GM12878 (cell line): ENCODE results near the gene ADAM33. TPM values are rescaled to one million over a fixed set of nuclear protein-coding genes. Genes with fewer than 3 reads are reported as not detected.

Experiments
- ATAC-seq: fragments of 200-7000 bp; cut with Tn5 transposase; 3 replicates; pipeline ENCODE4 v1.9.1; 2020; ENCODE audit warnings: mild to moderate bottlenecking, moderate library complexity
- BruUV-seq: library from RNA; stranded (reverse); fragments of 400-500 nt; replicated peaks from 2 replicates; lab custom pipeline; 2021; lab: Mats Ljungman, UMichigan
- CTCF ChIA-PET: fragments of 300-600 bp; sonication (Branson Sonifier 250); formaldehyde crosslinking; extraction: SDS; loops from one replicate; lab custom pipeline; 2021; ENCODE audit warnings: inconsistent platforms; lab: Yijun Ruan, JAX
- POLR2A ChIA-PET: fragments of 350-600 bp; formaldehyde crosslinking; extraction: SDS; loops from one replicate; lab custom pipeline; 2021; ENCODE audit warnings: inconsistent platforms; lab: Charles Lee
- RAD21 ChIA-PET: fragments of 300-600 bp; sonication (Branson Sonifier 250); formaldehyde crosslinking; loops from one replicate; lab custom pipeline; 2023; ENCODE audit warnings: antibody characterized with exemption; ENCODE audit not compliant: unreplicated experiment; lab: Charles Lee
- SMC1A ChIA-PET: fragments of 300-600 bp; sonication (Branson Sonifier 250); formaldehyde crosslinking; loops from one replicate; lab custom pipeline; 2023; ENCODE audit not compliant: unreplicated experiment, uncharacterized antibody; lab: Charles Lee
- DNase-seq: peaks from one replicate; pipeline ENCODE4 v3.0.0-alpha.2; 2011; ENCODE audit warnings: low read depth, low spot score
- FAIRE-seq: peaks from 3 replicates; lab custom pipeline; 2011; peaks lifted over from hg19 to GRCh38; lab: Jason Lieb, UNC
- H2AFZ ChIP-seq: 2 replicates; pipeline ENCODE4 v1.6.0; 2011; ENCODE audit warnings: low read depth, low read length, control low read depth; ENCODE audit not compliant: control insufficient read depth
- H3K27ac ChIP-seq: 2 replicates; pipeline ENCODE4 v1.5.1; 2011; ENCODE audit warnings: control low read depth; ENCODE audit not compliant: control insufficient read depth, insufficient read depth
- H3K27me3 ChIP-seq, 2 experiments: replicated peaks in 1 of 2; 2 replicates each; pipeline versions ENCODE4 v1.6.0 to v1.6.1; 2011; ENCODE audit warnings: low read length in 1 of 2; ENCODE audit not compliant: control insufficient read depth in 2 of 2, insufficient read depth in 2 of 2
- H3K36me3 ChIP-seq, 2 experiments: 2 replicates each; pipeline ENCODE4 v1.5.1; 2011; ENCODE audit warnings: low read length in 1 of 2; ENCODE audit not compliant: control insufficient read depth in 2 of 2, insufficient read depth in 2 of 2
- H3K4me1 ChIP-seq: 2 replicates; pipeline ENCODE4 v1.6.1; 2011; ENCODE audit warnings: mild to moderate bottlenecking, low read length, moderate library complexity, mixed read lengths; ENCODE audit not compliant: control insufficient read depth, insufficient read depth
- H3K4me2 ChIP-seq: 2 replicates; pipeline ENCODE4 v1.6.0; 2011; ENCODE audit warnings: control low read depth; ENCODE audit not compliant: control insufficient read depth, insufficient read depth
- H3K4me3 ChIP-seq: fragments of 200-600 bp; sonication (generic); 2 replicates; pipeline ENCODE4 v1.5.1; 2016
- H3K79me2 ChIP-seq: 2 replicates; pipeline ENCODE4 v1.6.0; 2011; ENCODE audit warnings: low read length; ENCODE audit not compliant: control insufficient read depth, insufficient read depth
- H3K9ac ChIP-seq: 2 replicates; pipeline ENCODE4 v1.8.0; 2011; ENCODE audit warnings: low read length, control low read depth, mixed read lengths; ENCODE audit not compliant: control insufficient read depth, insufficient read depth
- H3K9me3 ChIP-seq: replicated peaks from 3 replicates; pipeline ENCODE4 v1.5.1; 2011; ENCODE audit warnings: mild to moderate bottlenecking, low read length; ENCODE audit not compliant: control insufficient read depth, insufficient read depth
- H4K20me1 ChIP-seq: 2 replicates; pipeline ENCODE4 v1.6.0; 2011; ENCODE audit not compliant: control insufficient read depth, insufficient read depth
- CREM ChIP-seq: IDR thresholded peaks from 2 replicates; pipeline ENCODE4 v1.6.1; 2014; ENCODE audit warnings: antibody characterized with exemption, low read depth
- HCFC1 ChIP-seq: fragments of 150-350 bp; IDR thresholded peaks from 2 replicates; pipeline ENCODE4 v1.6.1; 2014; ENCODE audit warnings: low read length
- IKZF1 ChIP-seq: fragments of 450-650 bp; conservative IDR thresholded peaks from 2 replicates; pipeline ENCODE4 v1.6.1; 2017; ENCODE audit warnings: antibody characterized with exemption, mild to moderate bottlenecking
- JUNB ChIP-seq: IDR thresholded peaks from 2 replicates; pipeline ENCODE4 v1.6.1; 2016; ENCODE audit warnings: antibody characterized with exemption, mild to moderate bottlenecking
- MEF2B ChIP-seq: fragments of 450-650 bp; IDR thresholded peaks from 2 replicates; pipeline ENCODE4 v1.6.1; 2018; ENCODE audit warnings: mild to moderate bottlenecking, moderate library complexity; ENCODE audit not compliant: partially characterized antibody, poor library complexity, severe bottlenecking
- MXI1 ChIP-seq: fragments of 150-350 bp; IDR thresholded peaks from 2 replicates; pipeline ENCODE4 v1.6.1; 2011; ENCODE audit warnings: low read depth, mild to moderate bottlenecking, inconsistent platforms, low read length, improper control_type of control experiment
- PAX8 ChIP-seq: fragments of 450-650 bp; IDR thresholded peaks from 2 replicates; pipeline ENCODE4 v1.6.1; 2017; ENCODE audit warnings: mild to moderate bottlenecking, moderate library complexity
- POLR2AphosphoS2 ChIP-seq: IDR thresholded peaks from 2 replicates; pipeline ENCODE4 v1.6.1; 2011; ENCODE audit warnings: low read depth, mild to moderate bottlenecking, low read length, improper control_type of control experiment, moderate library complexity
- RAD21 ChIP-seq: IDR thresholded peaks from 2 replicates; pipeline ENCODE4 v1.6.1; 2011; ENCODE audit warnings: mild to moderate bottlenecking, low read depth, low read length, moderate library complexity; ENCODE audit not compliant: insufficient read depth
- STAT3 ChIP-seq: IDR thresholded peaks from 2 replicates; pipeline ENCODE4 v1.6.1; 2011; ENCODE audit warnings: low read depth, low read length, improper control_type of control experiment
- SUZ12 ChIP-seq: fragments of 200-600 bp; sonication (generic); IDR thresholded peaks from one replicate; pipeline ENCODE4 v1.6.1; 2018; ENCODE audit warnings: antibody characterized with exemption, mild to moderate bottlenecking; ENCODE audit not compliant: unreplicated experiment
- TCF12 ChIP-seq: IDR thresholded peaks from 2 replicates; pipeline ENCODE4 v1.6.1; 2011; ENCODE audit warnings: low read depth, mild to moderate bottlenecking, low read length
- ZNF274 ChIP-seq: IDR thresholded peaks from one replicate; pipeline ENCODE4 v1.8.0; 2011; ENCODE audit not compliant: insufficient read length, insufficient read depth
- WGBS: methylation state at CpG from one replicate; pipeline ENCODE4 v1.1.6; 2016; ENCODE audit warnings: low lambda C conversion rate; ENCODE audit not compliant: insufficient replicate concordance, insufficient coverage; ENCODE audit errors: missing lambda C conversion rate; 5-methylcytosine and 5-hydroxymethylcytosine counted together
- in situ Hi-C: fragments of 300-500 bp; cut with MboI; formaldehyde crosslinking; loops from 9 replicates; pipeline ENCODE4 v1.14.3; 2018; ENCODE audit warnings: mixed read lengths
- intact Hi-C: fragments of 100-400 bp; cut with micrococcal nuclease; formaldehyde crosslinking; loops from one replicate; pipeline ENCODE4 v1.14.2; 2022; ENCODE audit not compliant: unreplicated experiment
- polyA plus RNA-seq, 11 experiments: library from polyadenylated mRNA; depleted of rRNA in 4 of 11; unstranded in 6 of 11; stranded (reverse) in 5 of 11; fragments of >200 nt; fragmentation: Nextera tagmentation in 4 of 11; fragmentation: Illumina TruSeq in 1 of 11; extraction: Ambion mirVana in 4 of 11; extraction: Trizol in 1 of 11; gene quantifications; 1 replicate in 1 of 11; 2 replicates in 10 of 11; pipeline versions ENCODE4 v1.2.1 to v1.2.3, GENCODE V29; 2011 to 2016; ENCODE audit warnings: inconsistent platforms in 2 of 11, missing spikeins in 2 of 11, low read depth in 1 of 11
- total RNA-seq, 4 experiments: library from RNA; depleted of rRNA in 3 of 4; stranded (reverse); fragments of >200 nt in 3 of 4; fragmentation: Illumina TruSeq in 1 of 4; extraction: Trizol in 1 of 4; gene quantifications; 2 replicates each; pipeline versions ENCODE4 v1.2.1 to v1.2.3, GENCODE V29; 2013 to 2021
- TF ChIP-seq, protein P1 (sequence below): IDR thresholded peaks from 2 replicates; pipeline ENCODE4 v1.6.1; 2012; ENCODE audit warnings: low read depth, low read length, improper control_type of control experiment
- TF ChIP-seq, protein P2 (sequence below): fragments of 450-650 bp; formaldehyde crosslinking; IDR thresholded peaks from 2 replicates; pipeline ENCODE4 v1.4.0; 2022; ENCODE audit warnings: mild to moderate bottlenecking, moderate library complexity

ADAM33 gene
- total and polyA plus RNA-seq, 10 of the 15 experiments (the other 5 are each of a cell fraction or from before 2014, with no cell fraction given), result not detected

DNA sequence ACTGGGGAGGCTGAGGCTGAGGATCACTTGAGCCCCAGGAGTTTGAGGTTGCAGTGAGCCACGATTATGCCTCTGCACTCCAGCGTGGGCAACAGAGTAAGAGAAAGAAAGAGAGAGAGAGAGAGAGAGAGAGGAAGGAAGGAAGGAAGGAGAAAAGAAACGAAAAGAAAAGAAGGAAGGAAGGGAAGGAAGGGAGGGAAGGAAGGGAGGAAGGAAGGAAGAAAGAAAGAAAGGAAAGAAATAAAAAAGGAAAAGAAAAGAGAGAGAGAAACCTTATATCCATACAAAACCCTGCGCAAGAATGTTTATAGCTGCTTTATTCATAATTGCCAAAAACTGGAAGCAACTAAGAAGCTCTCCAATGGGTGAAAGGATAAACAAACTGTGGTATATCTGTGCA, 42.5 kb upstream of the ADAM33 start:
- ChIA-PET RAD21 (no interaction called here), CTCF (interaction anchor here (1.4 kb wide), 1 partner anchor 12 kb away, joined by 4 read pairs; no protein-coding TSS in a partner anchor), POLR2A (no interaction called here), SMC1A (no interaction called here)
- H2AFZ ChIP-seq, result no peak overlapping the region
- WGBS, result 50% methylated on average over 3 of the region's 4 CpGs
- no peaks in the 10 kb centered on the region for H3K9me3 ChIP-seq
- no peak overlapping the region for H3K4me2 ChIP-seq
- FAIRE-seq (no peak), ATAC-seq (no peak)
- H3K4me1 ChIP-seq, result peaks cover 15% of the 10 kb centered on the region
- in situ Hi-C loops, result no loop called here
- BruUV-seq, result no TSS peak
- intact Hi-C loops, result no loop called here
- TF ChIP-seq MEF2B, result no peak
- TF ChIP-seq POLR2AphosphoS2, result no peak
- TF ChIP-seq, protein P1, sequence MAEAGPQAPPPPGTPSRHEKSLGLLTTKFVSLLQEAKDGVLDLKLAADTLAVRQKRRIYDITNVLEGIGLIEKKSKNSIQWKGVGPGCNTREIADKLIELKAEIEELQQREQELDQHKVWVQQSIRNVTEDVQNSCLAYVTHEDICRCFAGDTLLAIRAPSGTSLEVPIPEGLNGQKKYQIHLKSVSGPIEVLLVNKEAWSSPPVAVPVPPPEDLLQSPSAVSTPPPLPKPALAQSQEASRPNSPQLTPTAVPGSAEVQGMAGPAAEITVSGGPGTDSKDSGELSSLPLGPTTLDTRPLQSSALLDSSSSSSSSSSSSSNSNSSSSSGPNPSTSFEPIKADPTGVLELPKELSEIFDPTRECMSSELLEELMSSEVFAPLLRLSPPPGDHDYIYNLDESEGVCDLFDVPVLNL, result no peak
- TF ChIP-seq ZNF274, result no peak
- no peak for TF ChIP-seq STAT3
- TF ChIP-seq, all 136 proteins: peak for 0
- DNase-seq, result no peak
- Histone ChIP-seq H3K36me3 (no peaks in the 10 kb centered on the region), H3K9ac (no peak overlapping the region), H3K27me3 (0 out of 4 replicates have a peak, but pooled peaks cover 0 to 4% of the 10 kb centered on the region in 2 experiments), H3K79me2 (no peaks in the 10 kb centered on the region), H3K4me3 (no peak overlapping the region), H4K20me1 (no peaks in the 10 kb centered on the region), H3K27ac (no peak overlapping the region)

DNA sequence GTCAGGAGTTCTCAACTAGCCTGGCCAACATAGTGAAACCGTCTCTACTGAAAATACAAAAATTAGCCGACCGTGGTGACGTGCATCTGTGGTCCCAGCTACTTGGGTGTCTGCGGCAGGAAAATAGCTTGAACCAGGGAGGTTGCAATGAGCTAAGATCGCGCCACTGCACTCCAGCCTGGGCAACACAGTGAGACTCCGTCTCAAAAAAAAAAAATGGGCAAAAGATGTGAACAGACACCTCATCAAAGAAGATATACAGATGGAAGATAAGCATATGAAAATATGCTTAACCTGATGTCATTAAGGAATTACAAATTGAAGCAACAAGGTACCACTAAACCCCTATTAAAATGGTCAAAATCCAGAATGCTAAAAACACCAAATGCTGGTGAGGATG, 41.5 kb upstream of the ADAM33 start:
- FAIRE-seq, result no peak
- intact Hi-C loops, result no loop called here
- DNase-seq, result no peak
- ATAC-seq, result no peak
- ChIA-PET RAD21 (no interaction called here), SMC1A (no interaction called here), POLR2A (interaction anchor here (0.6 kb wide), 1 partner anchor 11 kb away, joined by 4 read pairs; the partner anchor contains the start of gene SIGLEC1), CTCF (interaction anchor here (1.0 to 1.4 kb wide), 3 partner anchors 12 to 349 kb away, joined by 3 to 4 read pairs (median 3); no protein-coding TSS in a partner anchor)
- Histone ChIP-seq H3K4me1 (peaks cover 15% of the 10 kb centered on the region), H3K4me3 (no peak overlapping the region), H3K79me2 (no peaks in the 10 kb centered on the region), H3K4me2 (no peak overlapping the region), H4K20me1 (no peaks in the 10 kb centered on the region), H3K9ac (no peak overlapping the region), H3K9me3 (no peaks in the 10 kb centered on the region), H2AFZ (no peak overlapping the region), H3K27ac (no peak overlapping the region), H3K27me3 (0 out of 4 replicates have a peak, but pooled peaks cover 0 to 2% of the 10 kb centered on the region in 2 experiments), H3K36me3 (no peaks in the 10 kb centered on the region)
- in situ Hi-C loops, result no loop called here
- WGBS, result 18% methylated on average over 8 of the region's 8 CpGs
- no TSS peak for BruUV-seq
- TF ChIP-seq JUNB (no peak), HCFC1 (no peak), SUZ12 (no peak), PAX8 (no peak), IKZF1 (no peak), ZNF274 (no peak), CREM (no peak), RAD21 (no peak), MXI1 (no peak), TCF12 (no peak)
- TF ChIP-seq, protein P2, sequence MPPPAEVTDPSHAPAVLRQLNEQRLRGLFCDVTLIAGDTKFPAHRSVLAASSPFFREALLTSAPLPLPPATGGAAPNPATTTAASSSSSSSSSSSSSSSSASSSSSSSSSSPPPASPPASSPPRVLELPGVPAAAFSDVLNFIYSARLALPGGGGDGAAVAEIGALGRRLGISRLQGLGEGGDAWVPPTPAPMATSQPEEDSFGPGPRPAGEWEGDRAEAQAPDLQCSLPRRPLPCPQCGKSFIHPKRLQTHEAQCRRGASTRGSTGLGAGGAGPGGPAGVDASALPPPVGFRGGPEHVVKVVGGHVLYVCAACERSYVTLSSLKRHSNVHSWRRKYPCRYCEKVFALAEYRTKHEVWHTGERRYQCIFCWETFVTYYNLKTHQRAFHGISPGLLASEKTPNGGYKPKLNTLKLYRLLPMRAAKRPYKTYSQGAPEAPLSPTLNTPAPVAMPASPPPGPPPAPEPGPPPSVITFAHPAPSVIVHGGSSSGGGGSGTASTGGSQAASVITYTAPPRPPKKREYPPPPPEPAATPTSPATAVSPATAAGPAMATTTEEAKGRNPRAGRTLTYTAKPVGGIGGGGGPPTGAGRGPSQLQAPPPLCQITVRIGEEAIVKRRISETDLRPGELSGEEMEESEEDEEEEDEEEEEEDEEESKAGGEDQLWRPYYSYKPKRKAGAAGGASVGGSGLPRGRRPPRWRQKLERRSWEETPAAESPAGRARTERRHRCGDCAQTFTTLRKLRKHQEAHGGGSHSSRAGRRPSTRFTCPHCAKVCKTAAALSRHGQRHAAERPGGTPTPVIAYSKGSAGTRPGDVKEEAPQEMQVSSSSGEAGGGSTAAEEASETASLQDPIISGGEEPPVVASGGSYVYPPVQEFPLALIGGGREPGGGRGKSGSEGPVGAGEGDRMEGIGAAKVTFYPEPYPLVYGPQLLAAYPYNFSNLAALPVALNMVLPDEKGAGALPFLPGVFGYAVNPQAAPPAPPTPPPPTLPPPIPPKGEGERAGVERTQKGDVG (CRISPR knock-in tag), result no peak
